ENCODE results near the gene HDAC4. TPM values are rescaled to one million over a fixed set of nuclear protein-coding genes. Genes with fewer than 3 reads are reported as not detected.

The HDAC4 gene
- total RNA-seq, 1 experiment from 2014 or later, result 44.4 TPM

- TF ChIP-seq TP53 (CRISPR knock-in tag; IDR thresholded peaks at IDR 0.05), result no peak
- TF ChIP-seq, protein P1, sequence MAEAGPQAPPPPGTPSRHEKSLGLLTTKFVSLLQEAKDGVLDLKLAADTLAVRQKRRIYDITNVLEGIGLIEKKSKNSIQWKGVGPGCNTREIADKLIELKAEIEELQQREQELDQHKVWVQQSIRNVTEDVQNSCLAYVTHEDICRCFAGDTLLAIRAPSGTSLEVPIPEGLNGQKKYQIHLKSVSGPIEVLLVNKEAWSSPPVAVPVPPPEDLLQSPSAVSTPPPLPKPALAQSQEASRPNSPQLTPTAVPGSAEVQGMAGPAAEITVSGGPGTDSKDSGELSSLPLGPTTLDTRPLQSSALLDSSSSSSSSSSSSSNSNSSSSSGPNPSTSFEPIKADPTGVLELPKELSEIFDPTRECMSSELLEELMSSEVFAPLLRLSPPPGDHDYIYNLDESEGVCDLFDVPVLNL (CRISPR knock-in tag; IDR thresholded peaks at IDR 0.05; ENCODE audit: borderline replicate concordance, low read depth), result no peak
- no peak for TF ChIP-seq FOXP1 (CRISPR knock-in tag; IDR thresholded peaks at IDR 0.05; ENCODE audit: borderline replicate concordance)
Measured at GRCh38 chr2:239311132-239312040, 89.4 kb downstream of the HDAC4 start (continued).

DNA sequence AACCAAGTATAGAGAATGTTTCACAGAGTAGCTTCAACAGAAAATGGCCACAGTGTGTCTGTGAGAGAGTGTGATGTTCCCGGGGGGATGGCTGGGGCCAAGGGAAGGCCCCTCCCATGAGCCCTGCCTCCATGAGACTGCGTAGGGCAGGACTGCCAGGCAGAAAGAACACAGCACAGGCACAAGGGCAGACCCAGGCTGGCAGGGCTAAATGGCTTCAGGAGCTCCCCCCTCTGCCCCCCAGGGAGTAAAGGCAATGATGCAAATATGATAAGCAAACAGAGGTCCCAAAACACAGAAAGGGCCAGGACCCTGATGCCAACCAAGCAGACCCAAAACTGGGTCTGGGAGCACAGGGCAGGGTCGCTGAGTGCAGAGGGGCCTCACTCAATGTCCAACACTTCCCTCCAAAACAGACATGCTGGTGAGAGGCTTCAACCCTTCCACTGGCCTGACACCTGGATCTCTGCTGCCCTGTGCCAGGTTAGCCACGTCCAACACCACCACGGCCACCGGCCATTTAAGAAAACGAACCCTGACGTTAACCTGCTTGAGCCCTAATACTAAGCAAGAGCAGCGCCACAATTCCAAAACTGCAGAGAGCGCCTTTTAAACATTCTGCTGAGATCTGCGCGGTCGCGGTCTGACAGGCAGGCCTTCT, 90.3 kb downstream of the HDAC4 start:
- Mint-ChIP-seq H3K9me3 (peaks cover 18% of the 10 kb centered on the region), H3K27ac (peak overlapping the region; percentile 32; the same call in 1 of the 2 replicates), H3K27me3 (ENCODE audit: low read depth) (no peaks in the 10 kb centered on the region), H3K36me3 (peaks cover 21% of the 10 kb centered on the region), H3K4me1 (peaks cover 13% of the 10 kb centered on the region), H3K4me3 (no peak overlapping the region)
- ChIA-PET POLR2A (no interaction called here), CTCF (no interaction called here)
- DNase-seq (ENCODE audit: low spot score) (no peak), ATAC-seq (no peak)
- no peak for TF ChIP-seq MLX (CRISPR knock-in tag; IDR thresholded peaks at IDR 0.05)
- TF ChIP-seq, protein P2, sequence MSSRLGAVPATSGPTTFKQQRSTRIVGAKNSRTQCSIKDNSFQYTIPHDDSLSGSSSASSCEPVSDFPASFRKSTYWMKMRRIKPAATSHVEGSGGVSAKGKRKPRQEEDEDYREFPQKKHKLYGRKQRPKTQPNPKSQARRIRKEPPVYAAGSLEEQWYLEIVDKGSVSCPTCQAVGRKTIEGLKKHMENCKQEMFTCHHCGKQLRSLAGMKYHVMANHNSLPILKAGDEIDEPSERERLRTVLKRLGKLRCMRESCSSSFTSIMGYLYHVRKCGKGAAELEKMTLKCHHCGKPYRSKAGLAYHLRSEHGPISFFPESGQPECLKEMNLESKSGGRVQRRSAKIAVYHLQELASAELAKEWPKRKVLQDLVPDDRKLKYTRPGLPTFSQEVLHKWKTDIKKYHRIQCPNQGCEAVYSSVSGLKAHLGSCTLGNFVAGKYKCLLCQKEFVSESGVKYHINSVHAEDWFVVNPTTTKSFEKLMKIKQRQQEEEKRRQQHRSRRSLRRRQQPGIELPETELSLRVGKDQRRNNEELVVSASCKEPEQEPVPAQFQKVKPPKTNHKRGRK (CRISPR knock-in tag; IDR thresholded peaks at IDR 0.05; ENCODE audit: borderline replicate concordance), result no peak
- TF ChIP-seq FOXJ3 (CRISPR knock-in tag; IDR thresholded peaks at IDR 0.05; ENCODE audit: borderline replicate concordance), result no peak
- TF ChIP-seq, protein P1 (CRISPR knock-in tag; IDR thresholded peaks at IDR 0.05; ENCODE audit: borderline replicate concordance, low read depth), result no peak
- no peak for TF ChIP-seq NR3C1 (CRISPR knock-in tag; conservative IDR thresholded peaks at IDR 0.05; ENCODE audit: low read depth)
- no peak for TF ChIP-seq CREB1 (CRISPR knock-in tag; IDR thresholded peaks at IDR 0.05)
- TF ChIP-seq MYBL2 (CRISPR knock-in tag; IDR thresholded peaks at IDR 0.05), result no peak

DNA sequence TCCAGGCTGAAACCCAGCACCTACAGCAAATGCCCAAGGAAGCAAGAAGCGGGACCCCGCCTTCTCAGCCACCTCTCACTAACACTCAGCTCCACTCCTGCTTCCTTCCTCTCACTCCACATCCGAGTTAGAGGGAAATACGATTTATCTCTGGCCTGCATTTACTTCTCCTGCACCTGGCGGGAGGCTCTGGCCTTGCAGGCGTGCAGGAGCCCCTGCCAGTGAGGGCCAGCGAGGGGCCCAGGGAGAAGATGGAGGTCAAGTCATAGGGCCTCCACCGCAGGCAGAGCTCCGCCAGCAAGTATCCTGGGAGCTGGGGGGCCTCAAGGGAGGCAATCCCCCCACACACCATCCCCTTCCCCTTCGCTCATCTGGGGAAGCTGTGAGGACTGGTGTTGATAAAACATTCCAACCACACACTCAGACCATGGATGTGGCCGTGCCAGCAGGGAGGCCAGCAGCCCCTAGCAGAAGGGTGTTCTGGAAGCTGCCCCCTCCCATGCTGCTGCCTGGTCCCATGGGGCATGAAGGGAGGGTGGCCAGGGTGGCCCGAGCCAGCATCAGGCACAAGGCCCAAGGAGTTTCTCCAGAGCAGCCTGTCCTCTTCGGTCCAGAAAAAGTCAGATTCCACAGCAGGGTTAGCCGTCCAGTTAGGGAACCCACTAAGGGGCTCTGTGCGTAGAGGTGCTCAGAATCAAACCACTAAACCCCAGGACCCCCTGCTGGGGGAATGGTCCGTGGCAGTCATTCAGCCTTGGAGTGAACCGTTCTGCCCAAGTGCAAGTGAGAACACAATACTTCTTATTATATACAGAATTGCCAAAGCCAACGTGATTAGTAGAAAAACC, 91.2 kb downstream of the HDAC4 start:
- CTCF ChIA-PET, result no interaction called here
- H3K4me1 Mint-ChIP-seq, result peaks cover 13% of the 10 kb centered on the region
- DNase-seq (ENCODE audit: low spot score), result no peak

More for the DNA sequence above, 91.2 kb downstream of the HDAC4 start:
- Mint-ChIP-seq H3K27ac (no peak overlapping the region; the same call in 1 of the 2 replicates), H3K27me3 (ENCODE audit: low read depth) (no peaks in the 10 kb centered on the region), H3K4me3 (no peak overlapping the region), H3K36me3 (peaks cover 12% of the 10 kb centered on the region), H3K9me3 (peaks cover 8% of the 10 kb centered on the region)
- POLR2A ChIA-PET, result no interaction called here
- no peak for TF ChIP-seq NR2C2 (CRISPR knock-in tag; IDR thresholded peaks at IDR 0.05)
- no peak for ATAC-seq

Measured in WTC11 (cell line).